K562 (cell line): Measurements from ENCODE around the gene REM2. TPM values are rescaled to one million over a fixed set of nuclear protein-coding genes. Genes with fewer than 3 reads are reported as not detected.
A peak's percentile ranks its signal among the peaks of the same experiment; 100 is the strongest.

Experiments used
- BCL6 ChIP-seq: fragments of 250-450 bp; sonication (Bioruptor Pico); IDR thresholded peaks from 2 replicates; pipeline ENCODE4 v1.4.0; 2020
- CLOCK ChIP-seq: fragments of 250-450 bp; sonication (Bioruptor Pico); IDR thresholded peaks from 2 replicates; pipeline ENCODE4 v1.4.0; 2020; ENCODE audit warnings: mild to moderate bottlenecking, moderate library complexity, borderline replicate concordance
- CTBP1 ChIP-seq: fragments of 450-650 bp; IDR thresholded peaks from 2 replicates; pipeline ENCODE4 v1.6.1; 2016; ENCODE audit warnings: borderline replicate concordance
- L3MBTL2 ChIP-seq: fragments of 450-650 bp; IDR thresholded peaks from 2 replicates; pipeline ENCODE4 v1.6.1; 2016; ENCODE audit warnings: mild to moderate bottlenecking, moderate library complexity
- MITF ChIP-seq: IDR thresholded peaks from 2 replicates; pipeline ENCODE4 v1.6.1; 2014; ENCODE audit warnings: antibody characterized with exemption
- NFATC3 ChIP-seq: fragments of 450-650 bp; IDR thresholded peaks from 2 replicates; pipeline ENCODE4 v1.6.1; 2017; ENCODE audit warnings: mild to moderate bottlenecking
- RB1 ChIP-seq: fragments of 450-650 bp; IDR thresholded peaks from 2 replicates; pipeline ENCODE4 v1.6.1; 2017; ENCODE audit warnings: low read depth, mild to moderate bottlenecking
- RFX7 ChIP-seq: fragments of 250-450 bp; sonication (Bioruptor Pico); IDR thresholded peaks from 2 replicates; pipeline ENCODE4 v1.5.1; 2021; ENCODE audit warnings: mild to moderate bottlenecking
- SRF ChIP-seq, 2 experiments: fragments of 250-450, 450-650 bp in 1 of 2; sonication (Bioruptor Pico) in 1 of 2; sonication (generic) in 1 of 2; formaldehyde crosslinking; IDR thresholded peaks; 2 replicates each; pipeline versions ENCODE4 v1.5.0 to v1.5.1; 2020 to 2022; ENCODE audit warnings: mild to moderate bottlenecking in 1 of 2, missing genetic modification reagents in 1 of 2
- TAF9B ChIP-seq: fragments of 450-650 bp; IDR thresholded peaks from 2 replicates; pipeline ENCODE4 v1.6.1; 2018; ENCODE audit warnings: mild to moderate bottlenecking; ENCODE audit not compliant: partially characterized antibody
- TBL1XR1 ChIP-seq, 2 experiments: IDR thresholded peaks; 2 replicates each; pipeline ENCODE4 v1.6.1; 2012; ENCODE audit warnings: improper control_type of control experiment in 2 of 2, low read length in 2 of 2, mild to moderate bottlenecking in 1 of 2
- ZNF311 ChIP-seq: fragments of 250-450 bp; sonication (Bioruptor Pico); IDR thresholded peaks from 2 replicates; pipeline ENCODE4 v1.4.0; 2020; ENCODE audit warnings: mild to moderate bottlenecking, moderate library complexity
- ZNF79 ChIP-seq: fragments of 250-450 bp; sonication (Bioruptor Pico); IDR thresholded peaks from 2 replicates; pipeline ENCODE4 v1.4.0; 2020; ENCODE audit warnings: low read depth, mild to moderate bottlenecking, moderate library complexity
- polyA plus RNA-seq, 8 experiments: library from polyadenylated mRNA; depleted of rRNA in 4 of 8; stranded (reverse) in 5 of 8; unstranded in 3 of 8; fragments of >200 nt; fragmentation: Nextera tagmentation in 2 of 8; fragmentation: Illumina TruSeq in 1 of 8; extraction: Ambion mirVana in 2 of 8; extraction: Trizol in 1 of 8; gene quantifications; 2 replicates each; pipeline versions ENCODE4 v1.2.1 to v1.2.3, GENCODE V29; 2011 to 2014; ENCODE audit warnings: inconsistent platforms in 1 of 8, missing spikeins in 1 of 8
- total RNA-seq, 7 experiments: library from RNA; depleted of rRNA in 6 of 7; stranded (reverse); fragments of >200 nt in 6 of 7; fragmentation: Illumina TruSeq in 2 of 7; extraction: Trizol in 2 of 7; gene quantifications; 2 replicates each; pipeline versions ENCODE4 v1.2.1 to v1.2.3, GENCODE V29; 2011 to 2021; ENCODE audit warnings: low replicate concordance in 1 of 7
- TF ChIP-seq, protein P1 (sequence below): fragments of 450-650 bp; IDR thresholded peaks from 2 replicates; pipeline ENCODE4 v1.6.1; 2014; ENCODE audit warnings: low read depth, mild to moderate bottlenecking, moderate library complexity, borderline replicate concordance
- TF ChIP-seq, protein P2 (sequence below): fragments of 150-350 bp; IDR thresholded peaks from 2 replicates; pipeline ENCODE4 v1.6.1; 2014; ENCODE audit warnings: low read depth, mild to moderate bottlenecking, low read length, borderline replicate concordance

Gene REM2
- total and polyA plus RNA-seq, 9 of the 15 experiments (the other 6 are each of a cell fraction or from before 2014, with no cell fraction given), result 0.18 to 1.0 (median 0.38) TPM

- TF ChIP-seq, protein P1, sequence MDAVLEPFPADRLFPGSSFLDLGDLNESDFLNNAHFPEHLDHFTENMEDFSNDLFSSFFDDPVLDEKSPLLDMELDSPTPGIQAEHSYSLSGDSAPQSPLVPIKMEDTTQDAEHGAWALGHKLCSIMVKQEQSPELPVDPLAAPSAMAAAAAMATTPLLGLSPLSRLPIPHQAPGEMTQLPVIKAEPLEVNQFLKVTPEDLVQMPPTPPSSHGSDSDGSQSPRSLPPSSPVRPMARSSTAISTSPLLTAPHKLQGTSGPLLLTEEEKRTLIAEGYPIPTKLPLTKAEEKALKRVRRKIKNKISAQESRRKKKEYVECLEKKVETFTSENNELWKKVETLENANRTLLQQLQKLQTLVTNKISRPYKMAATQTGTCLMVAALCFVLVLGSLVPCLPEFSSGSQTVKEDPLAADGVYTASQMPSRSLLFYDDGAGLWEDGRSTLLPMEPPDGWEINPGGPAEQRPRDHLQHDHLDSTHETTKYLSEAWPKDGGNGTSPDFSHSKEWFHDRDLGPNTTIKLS, result peak; percentile 75; the same call in 1 of the 2 replicates
- TF ChIP-seq MITF, result no peak
- TF ChIP-seq TAF9B, result no peak
- no peak for TF ChIP-seq CLOCK
- TF ChIP-seq ZNF311 (CRISPR knock-in tag), result no peak
- peak; percentile 88 for TF ChIP-seq RB1
- TF ChIP-seq CTBP1, result peak; percentile 63
- TF ChIP-seq, protein P2, sequence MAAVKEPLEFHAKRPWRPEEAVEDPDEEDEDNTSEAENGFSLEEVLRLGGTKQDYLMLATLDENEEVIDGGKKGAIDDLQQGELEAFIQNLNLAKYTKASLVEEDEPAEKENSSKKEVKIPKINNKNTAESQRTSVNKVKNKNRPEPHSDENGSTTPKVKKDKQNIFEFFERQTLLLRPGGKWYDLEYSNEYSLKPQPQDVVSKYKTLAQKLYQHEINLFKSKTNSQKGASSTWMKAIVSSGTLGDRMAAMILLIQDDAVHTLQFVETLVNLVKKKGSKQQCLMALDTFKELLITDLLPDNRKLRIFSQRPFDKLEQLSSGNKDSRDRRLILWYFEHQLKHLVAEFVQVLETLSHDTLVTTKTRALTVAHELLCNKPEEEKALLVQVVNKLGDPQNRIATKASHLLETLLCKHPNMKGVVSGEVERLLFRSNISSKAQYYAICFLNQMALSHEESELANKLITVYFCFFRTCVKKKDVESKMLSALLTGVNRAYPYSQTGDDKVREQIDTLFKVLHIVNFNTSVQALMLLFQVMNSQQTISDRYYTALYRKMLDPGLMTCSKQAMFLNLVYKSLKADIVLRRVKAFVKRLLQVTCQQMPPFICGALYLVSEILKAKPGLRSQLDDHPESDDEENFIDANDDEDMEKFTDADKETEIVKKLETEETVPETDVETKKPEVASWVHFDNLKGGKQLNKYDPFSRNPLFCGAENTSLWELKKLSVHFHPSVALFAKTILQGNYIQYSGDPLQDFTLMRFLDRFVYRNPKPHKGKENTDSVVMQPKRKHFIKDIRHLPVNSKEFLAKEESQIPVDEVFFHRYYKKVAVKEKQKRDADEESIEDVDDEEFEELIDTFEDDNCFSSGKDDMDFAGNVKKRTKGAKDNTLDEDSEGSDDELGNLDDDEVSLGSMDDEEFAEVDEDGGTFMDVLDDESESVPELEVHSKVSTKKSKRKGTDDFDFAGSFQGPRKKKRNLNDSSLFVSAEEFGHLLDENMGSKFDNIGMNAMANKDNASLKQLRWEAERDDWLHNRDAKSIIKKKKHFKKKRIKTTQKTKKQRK, result no peak
- peak; percentile 5 to 96; a peak in 2 of 4 replicates for TF ChIP-seq TBL1XR1 (IDR thresholded peaks at IDR 0.05; ENCODE audit: low read length in 2 of 2)
- TF ChIP-seq SRF (CRISPR knock-in tag; IDR thresholded peaks at IDR 0.05), result no peak; a peak in 1 of 4 replicates
- TF ChIP-seq BCL6 (CRISPR knock-in tag), result no peak
- TF ChIP-seq ZNF79, result no peak
- TF ChIP-seq NFATC3, result no peak
- peak; percentile 35; the same call in 1 of the 2 replicates for TF ChIP-seq L3MBTL2
- TF ChIP-seq RFX7 (CRISPR knock-in tag), result no peak
Observed at GRCh38 chr14:22918804-22919600, 36.0 kb downstream of the REM2 start, which contains the start of gene RBM23 (continued).
